Mucosa of descending colon (tissue), 3 donors: ENCODE data around the gene TRAFD1. TPM values are rescaled to one million over a fixed set of nuclear protein-coding genes. Genes with fewer than 3 reads are reported as not detected.
"Not testable (repeated sequence)": the region's sequence is repeated elsewhere in the genome, so short reads cannot be mapped to it uniquely, and the experiment has no call there.

ENCODE experiments used
- ATAC-seq: fragments of 200-7000 bp; cut with Tn5 transposase; one replicate; pipeline ENCODE4 v1.9.1; 2020; ENCODE audit warnings: mild to moderate bottlenecking, moderate library complexity
- DNase-seq, 3 donors: peaks; one replicate each; pipeline ENCODE4 v3.0.0-alpha.2; 2020
- H3K36me3 ChIP-seq: fragments of 200-600 bp; one replicate; pipeline ENCODE4 v1.8.0; 2021; ENCODE audit warnings: low read depth, mild to moderate bottlenecking
- H3K4me1 ChIP-seq: fragments of 200-600 bp; one replicate; pipeline ENCODE4 v1.8.0; 2021; ENCODE audit warnings: low read depth, mild to moderate bottlenecking
- H3K4me3 ChIP-seq: fragments of 200-600 bp; one replicate; pipeline ENCODE4 v1.8.0; 2021; ENCODE audit warnings: mild to moderate bottlenecking
- H3K9me3 ChIP-seq: fragments of 200-600 bp; one replicate; pipeline ENCODE4 v1.8.0; 2021; ENCODE audit warnings: mild to moderate bottlenecking
- CTCF ChIP-seq: fragments of 200-600 bp; IDR thresholded peaks from one replicate; pipeline ENCODE4 v1.8.0; 2022; ENCODE audit warnings: antibody characterized with exemption, mild to moderate bottlenecking
- intact Hi-C, 2 donors: fragments of 100-400 bp; cut with DNase I in 1 of 2; cut with micrococcal nuclease in 1 of 2; formaldehyde crosslinking; loops; one replicate each; pipeline versions ENCODE4 v1.11.0 to v1.11.1; 2022; cut with DNase I, micrococcal nuclease
- total RNA-seq, 3 donors: library from RNA; stranded (reverse); fragmentation: NEBNext Ultra II Directional in 2 of 3; extraction: Animal tissue kit (Norgen Biotek cat#: 25700) in 2 of 3; gene quantifications; one replicate each; pipeline versions ENCODE4 v1.2.1 to v1.2.4, GENCODE V29; 2021 to 2023
- donor health status: DM: no; HTN: no; CAD: no; lungs with moderate emphysema.
- donor health status: DM: no; HTN: no; CAD: no.
- donor health status: DM: no; HTN: yes; CAD: no.

The TRAFD1 gene
- total RNA-seq, 3 donors from 2014 or later, result 34.0 to 59.6 (median 35.9) TPM

- peaks cover 2% of the 10 kb centered on the region for H3K36me3 ChIP-seq
- intact Hi-C loops, result no loop called here
- no peak overlapping the region for H3K4me3 ChIP-seq
- DNase-seq (no peak), ATAC-seq (peak; percentile 75)
- TF ChIP-seq CTCF, result no peak
- no peaks in the 10 kb centered on the region for H3K9me3 ChIP-seq
- H3K4me1 ChIP-seq, result no peaks in the 10 kb centered on the region
These were observed 28.7 kb upstream of the TRAFD1 start for GRCh38 chr12:112096667-112097066.

GRCh38 chr12:112097641-112098040 is 27.7 kb upstream of the TRAFD1 start:
- Histone ChIP-seq H3K4me3 (no peak overlapping the region), H3K36me3 (peaks cover 2% of the 10 kb centered on the region), H3K4me1 (no peaks in the 10 kb centered on the region), H3K9me3 (no peaks in the 10 kb centered on the region)
- no peak for TF ChIP-seq CTCF
- DNase-seq, result no peak
- no peak for ATAC-seq
- intact Hi-C loops, result no loop called here

GRCh38 chr12:112100500-112100899 is 24.9 kb upstream of the TRAFD1 start:
- H3K36me3 ChIP-seq, H3K4me3 ChIP-seq, intact Hi-C loops, H3K4me1 ChIP-seq, H3K9me3 ChIP-seq, DNase-seq, ATAC-seq: not testable (repeated sequence)

GRCh38 chr12:112102127-112102526 is 23.2 kb upstream of the TRAFD1 start:
- H3K4me1 ChIP-seq, result peaks cover 12% of the 10 kb centered on the region
- intact Hi-C loops, result no loop called here

GRCh38 chr12:112102746-112103145 is 22.6 kb upstream of the TRAFD1 start:
- ATAC-seq, H3K36me3 ChIP-seq, intact Hi-C loops, H3K4me3 ChIP-seq, H3K9me3 ChIP-seq, DNase-seq: not testable (repeated sequence)
- H3K4me1 ChIP-seq, result peaks cover 17% of the 10 kb centered on the region

More at GRCh38 chr12:112102127-112102526, 23.2 kb upstream of the TRAFD1 start:
- no peak overlapping the region for H3K4me3 ChIP-seq
- DNase-seq (no peak), ATAC-seq (no peak)
- no peaks in the 10 kb centered on the region for H3K9me3 ChIP-seq
- TF ChIP-seq CTCF, result no peak
- H3K36me3 ChIP-seq, result peaks cover 2% of the 10 kb centered on the region

GRCh38 chr12:112103758-112104503 is 21.4 kb upstream of the TRAFD1 start:
- H3K9me3 ChIP-seq, result no peaks in the 10 kb centered on the region
- DNase-seq (no peak), ATAC-seq (no peak)
- peaks cover 2% of the 10 kb centered on the region for H3K36me3 ChIP-seq
- TF ChIP-seq CTCF, result no peak
- intact Hi-C loops, result no loop called here
- no peak overlapping the region for H3K4me3 ChIP-seq
- peaks cover 17% of the 10 kb centered on the region for H3K4me1 ChIP-seq

- no peak overlapping the region for H3K4me3 ChIP-seq
- H3K9me3 ChIP-seq, result no peaks in the 10 kb centered on the region
- TF ChIP-seq CTCF, result no peak
- DNase-seq (no peak), ATAC-seq (no peak)
- intact Hi-C loops, result no loop called here
- peaks cover 17% of the 10 kb centered on the region for H3K4me1 ChIP-seq
- H3K36me3 ChIP-seq, result peaks cover 2% of the 10 kb centered on the region
These were observed 19.5 kb upstream of the TRAFD1 start for GRCh38 chr12:112105891-112106290.
